WTC11 (cell line): ENCODE results near the gene MTF2. TPM values are rescaled to one million over a fixed set of nuclear protein-coding genes. Genes with fewer than 3 reads are reported as not detected.
A peak's percentile ranks its signal among the peaks of the same experiment; 100 is the strongest.

ENCODE experiments used
- ATAC-seq: fragments of 200-7000 bp; cut with Tn5 transposase; 2 replicates; pipeline ENCODE4 v1.10.0; 2021; ENCODE audit warnings: mild to moderate bottlenecking, moderate library complexity
- CTCF ChIA-PET: fragments of 300-600 bp; sonication (Branson Sonifier 250); formaldehyde crosslinking; loops from one replicate; lab custom pipeline; 2021; ENCODE audit warnings: antibody characterized with exemption; lab: Charles Lee
- POLR2A ChIA-PET: fragments of 350-600 bp; sonication (Branson Sonifier 250); formaldehyde crosslinking; loops from one replicate; lab custom pipeline; 2021; ENCODE audit warnings: antibody characterized with exemption; lab: Charles Lee
- DNase-seq: peaks from one replicate; pipeline ENCODE4 v3.0.0; 2021; ENCODE audit warnings: low spot score
- H3K27ac Mint-ChIP-seq: 2 replicates; pipeline ENCODE4 v1.8.0; 2021; ENCODE audit warnings: mixed read lengths
- H3K27me3 Mint-ChIP-seq: 2 replicates; pipeline ENCODE4 v1.8.0; 2021; ENCODE audit warnings: low read depth, mild to moderate bottlenecking, moderate library complexity, mixed read lengths
- H3K36me3 Mint-ChIP-seq: 2 replicates; pipeline ENCODE4 v1.8.0; 2021; ENCODE audit warnings: mixed read lengths
- H3K4me1 Mint-ChIP-seq: 2 replicates; pipeline ENCODE4 v1.8.0; 2022; ENCODE audit warnings: mixed read lengths
- H3K4me3 Mint-ChIP-seq: 2 replicates; pipeline ENCODE4 v1.8.0; 2021; ENCODE audit warnings: mild to moderate bottlenecking, moderate library complexity, mixed read lengths
- H3K9me3 Mint-ChIP-seq: 2 replicates; pipeline ENCODE4 v1.8.0; 2021; ENCODE audit warnings: mixed read lengths
- ATF1 ChIP-seq: sonication (generic); formaldehyde crosslinking; IDR thresholded peaks from 2 replicates; pipeline ENCODE4 v1.8.1; 2023; ENCODE audit warnings: mild to moderate bottlenecking, moderate library complexity, missing genetic modification reagents
- CREB1 ChIP-seq: sonication (generic); formaldehyde crosslinking; IDR thresholded peaks from 2 replicates; pipeline ENCODE4 v1.8.0; 2023; ENCODE audit warnings: mild to moderate bottlenecking, missing genetic modification reagents
- IRF2 ChIP-seq: sonication (generic); formaldehyde crosslinking; IDR thresholded peaks from 2 replicates; pipeline ENCODE4 v1.8.0; 2022; ENCODE audit warnings: low read depth, missing genetic modification reagents, borderline replicate concordance
- JUN ChIP-seq: sonication (generic); formaldehyde crosslinking; IDR thresholded peaks from 2 replicates; pipeline ENCODE4 v1.8.0; 2023; ENCODE audit warnings: mild to moderate bottlenecking, missing genetic modification reagents
- KAT7 ChIP-seq: sonication (generic); formaldehyde crosslinking; IDR thresholded peaks from 2 replicates; pipeline ENCODE4 v1.8.1; 2023; ENCODE audit warnings: missing genetic modification reagents, mild to moderate bottlenecking, borderline replicate concordance
- MYBL2 ChIP-seq: sonication (generic); formaldehyde crosslinking; IDR thresholded peaks from 2 replicates; pipeline ENCODE4 v1.8.1; 2023; ENCODE audit warnings: mild to moderate bottlenecking, moderate library complexity, missing genetic modification reagents
- NFE2L1 ChIP-seq: sonication (generic); formaldehyde crosslinking; IDR thresholded peaks from 2 replicates; pipeline ENCODE4 v1.8.1; 2023; ENCODE audit warnings: missing genetic modification reagents
- PRRX2 ChIP-seq: fragments of 250-450 bp; sonication (Bioruptor Pico); IDR thresholded peaks from 2 replicates; pipeline ENCODE4 v1.8.0; 2021; ENCODE audit warnings: mild to moderate bottlenecking
- SP1 ChIP-seq: sonication (generic); formaldehyde crosslinking; conservative IDR thresholded peaks from 2 replicates; pipeline ENCODE4 v1.8.1; 2022; ENCODE audit warnings: missing genetic modification reagents
- TCF7 ChIP-seq: sonication (generic); formaldehyde crosslinking; IDR thresholded peaks from 2 replicates; pipeline ENCODE4 v1.8.0; 2022; ENCODE audit warnings: mild to moderate bottlenecking, low read depth, missing genetic modification reagents, moderate library complexity
- TEAD1 ChIP-seq: sonication (generic); formaldehyde crosslinking; IDR thresholded peaks from 2 replicates; pipeline ENCODE4 v1.8.0; 2022; ENCODE audit warnings: mild to moderate bottlenecking, missing genetic modification reagents
- ZNF396 ChIP-seq: fragments of 250-450 bp; sonication (Bioruptor Pico); IDR thresholded peaks from 2 replicates; pipeline ENCODE4 v1.8.0; 2021; ENCODE audit warnings: mild to moderate bottlenecking, moderate library complexity, borderline replicate concordance
- total RNA-seq: library from RNA; stranded (reverse); gene quantifications from 3 replicates; pipeline ENCODE4 v1.2.3, GENCODE V29; 2021
- TF ChIP-seq, protein P1 (sequence below): sonication (generic); formaldehyde crosslinking; IDR thresholded peaks from 2 replicates; pipeline ENCODE4 v1.8.1; 2022; ENCODE audit warnings: low read depth, missing genetic modification reagents, borderline replicate concordance
- TF ChIP-seq, protein P2 (sequence below): fragments of 250-450 bp; sonication (Bioruptor Pico); IDR thresholded peaks from 2 replicates; pipeline ENCODE4 v1.9.0; 2021; ENCODE audit warnings: mild to moderate bottlenecking
- TF ChIP-seq, protein P3 (sequence below): fragments of 200-600 bp; IDR thresholded peaks from 2 replicates; pipeline ENCODE4 v1.8.0; 2022; ENCODE audit warnings: antibody characterized with exemption
- TF ChIP-seq, protein P4 (sequence below): fragments of 250-450 bp; sonication (Bioruptor Pico); IDR thresholded peaks from 2 replicates; pipeline ENCODE4 v1.9.0; 2021; ENCODE audit warnings: mild to moderate bottlenecking, borderline replicate concordance
- TF ChIP-seq, protein P5 (sequence below): sonication (generic); formaldehyde crosslinking; IDR thresholded peaks from 2 replicates; pipeline ENCODE4 v1.8.0; 2022; ENCODE audit warnings: mild to moderate bottlenecking, missing genetic modification reagents
- TF ChIP-seq, protein P6 (sequence below): sonication (generic); formaldehyde crosslinking; IDR thresholded peaks from 2 replicates; pipeline ENCODE4 v1.8.1; 2023; ENCODE audit warnings: mild to moderate bottlenecking, missing genetic modification reagents, moderate library complexity

Gene MTF2
- total RNA-seq, 1 experiment from 2014 or later = 111 TPM

DNA sequence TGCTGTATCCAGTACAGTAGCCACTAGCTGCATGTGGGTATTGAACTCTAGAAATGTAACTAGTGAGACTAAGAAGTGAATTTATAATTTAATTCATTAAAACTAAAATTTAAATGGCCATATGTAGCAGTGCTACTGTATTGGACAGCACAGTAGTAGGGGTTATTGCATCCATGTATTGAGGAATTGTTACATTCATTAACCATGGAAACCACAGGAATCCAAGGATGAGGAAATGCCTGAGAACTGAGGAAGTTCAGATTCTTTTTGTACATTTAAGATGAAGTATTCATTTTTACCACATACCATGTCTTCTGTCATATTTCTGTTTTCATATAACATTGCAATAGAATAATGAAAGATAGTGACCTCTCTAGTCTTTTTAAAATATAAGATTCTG, 2.6 kb downstream of the MTF2 start:
- H3K4me1 Mint-ChIP-seq = peaks cover 29% of the 10 kb centered on the region
- POLR2A ChIA-PET = no interaction called here
- no peaks in the 10 kb centered on the region for H3K27me3 Mint-ChIP-seq
- ATAC-seq = no peak
- no peak for DNase-seq
- H3K9me3 Mint-ChIP-seq = peaks cover 15% of the 10 kb centered on the region
- no peak overlapping the region for H3K27ac Mint-ChIP-seq
- TF ChIP-seq, protein P1, sequence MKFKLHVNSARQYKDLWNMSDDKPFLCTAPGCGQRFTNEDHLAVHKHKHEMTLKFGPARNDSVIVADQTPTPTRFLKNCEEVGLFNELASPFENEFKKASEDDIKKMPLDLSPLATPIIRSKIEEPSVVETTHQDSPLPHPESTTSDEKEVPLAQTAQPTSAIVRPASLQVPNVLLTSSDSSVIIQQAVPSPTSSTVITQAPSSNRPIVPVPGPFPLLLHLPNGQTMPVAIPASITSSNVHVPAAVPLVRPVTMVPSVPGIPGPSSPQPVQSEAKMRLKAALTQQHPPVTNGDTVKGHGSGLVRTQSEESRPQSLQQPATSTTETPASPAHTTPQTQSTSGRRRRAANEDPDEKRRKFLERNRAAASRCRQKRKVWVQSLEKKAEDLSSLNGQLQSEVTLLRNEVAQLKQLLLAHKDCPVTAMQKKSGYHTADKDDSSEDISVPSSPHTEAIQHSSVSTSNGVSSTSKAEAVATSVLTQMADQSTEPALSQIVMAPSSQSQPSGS (CRISPR knock-in tag) = no peak
- TF ChIP-seq MYBL2 (CRISPR knock-in tag) = no peak
- no peak for TF ChIP-seq NFE2L1 (CRISPR knock-in tag)
- TF ChIP-seq, protein P2, sequence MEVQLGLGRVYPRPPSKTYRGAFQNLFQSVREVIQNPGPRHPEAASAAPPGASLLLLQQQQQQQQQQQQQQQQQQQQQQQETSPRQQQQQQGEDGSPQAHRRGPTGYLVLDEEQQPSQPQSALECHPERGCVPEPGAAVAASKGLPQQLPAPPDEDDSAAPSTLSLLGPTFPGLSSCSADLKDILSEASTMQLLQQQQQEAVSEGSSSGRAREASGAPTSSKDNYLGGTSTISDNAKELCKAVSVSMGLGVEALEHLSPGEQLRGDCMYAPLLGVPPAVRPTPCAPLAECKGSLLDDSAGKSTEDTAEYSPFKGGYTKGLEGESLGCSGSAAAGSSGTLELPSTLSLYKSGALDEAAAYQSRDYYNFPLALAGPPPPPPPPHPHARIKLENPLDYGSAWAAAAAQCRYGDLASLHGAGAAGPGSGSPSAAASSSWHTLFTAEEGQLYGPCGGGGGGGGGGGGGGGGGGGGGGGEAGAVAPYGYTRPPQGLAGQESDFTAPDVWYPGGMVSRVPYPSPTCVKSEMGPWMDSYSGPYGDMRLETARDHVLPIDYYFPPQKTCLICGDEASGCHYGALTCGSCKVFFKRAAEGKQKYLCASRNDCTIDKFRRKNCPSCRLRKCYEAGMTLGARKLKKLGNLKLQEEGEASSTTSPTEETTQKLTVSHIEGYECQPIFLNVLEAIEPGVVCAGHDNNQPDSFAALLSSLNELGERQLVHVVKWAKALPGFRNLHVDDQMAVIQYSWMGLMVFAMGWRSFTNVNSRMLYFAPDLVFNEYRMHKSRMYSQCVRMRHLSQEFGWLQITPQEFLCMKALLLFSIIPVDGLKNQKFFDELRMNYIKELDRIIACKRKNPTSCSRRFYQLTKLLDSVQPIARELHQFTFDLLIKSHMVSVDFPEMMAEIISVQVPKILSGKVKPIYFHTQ (CRISPR knock-in tag) = no peak
- TF ChIP-seq, protein P3, sequence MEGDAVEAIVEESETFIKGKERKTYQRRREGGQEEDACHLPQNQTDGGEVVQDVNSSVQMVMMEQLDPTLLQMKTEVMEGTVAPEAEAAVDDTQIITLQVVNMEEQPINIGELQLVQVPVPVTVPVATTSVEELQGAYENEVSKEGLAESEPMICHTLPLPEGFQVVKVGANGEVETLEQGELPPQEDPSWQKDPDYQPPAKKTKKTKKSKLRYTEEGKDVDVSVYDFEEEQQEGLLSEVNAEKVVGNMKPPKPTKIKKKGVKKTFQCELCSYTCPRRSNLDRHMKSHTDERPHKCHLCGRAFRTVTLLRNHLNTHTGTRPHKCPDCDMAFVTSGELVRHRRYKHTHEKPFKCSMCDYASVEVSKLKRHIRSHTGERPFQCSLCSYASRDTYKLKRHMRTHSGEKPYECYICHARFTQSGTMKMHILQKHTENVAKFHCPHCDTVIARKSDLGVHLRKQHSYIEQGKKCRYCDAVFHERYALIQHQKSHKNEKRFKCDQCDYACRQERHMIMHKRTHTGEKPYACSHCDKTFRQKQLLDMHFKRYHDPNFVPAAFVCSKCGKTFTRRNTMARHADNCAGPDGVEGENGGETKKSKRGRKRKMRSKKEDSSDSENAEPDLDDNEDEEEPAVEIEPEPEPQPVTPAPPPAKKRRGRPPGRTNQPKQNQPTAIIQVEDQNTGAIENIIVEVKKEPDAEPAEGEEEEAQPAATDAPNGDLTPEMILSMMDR = no peak
- no peak for TF ChIP-seq JUN (CRISPR knock-in tag)
- no peak for TF ChIP-seq CREB1 (CRISPR knock-in tag)
- TF ChIP-seq TCF7 (CRISPR knock-in tag) = no peak
- TF ChIP-seq KAT7 (CRISPR knock-in tag) = no peak
- TF ChIP-seq ATF1 (CRISPR knock-in tag) = no peak
- TF ChIP-seq TEAD1 = no peak
- TF ChIP-seq, protein P4, sequence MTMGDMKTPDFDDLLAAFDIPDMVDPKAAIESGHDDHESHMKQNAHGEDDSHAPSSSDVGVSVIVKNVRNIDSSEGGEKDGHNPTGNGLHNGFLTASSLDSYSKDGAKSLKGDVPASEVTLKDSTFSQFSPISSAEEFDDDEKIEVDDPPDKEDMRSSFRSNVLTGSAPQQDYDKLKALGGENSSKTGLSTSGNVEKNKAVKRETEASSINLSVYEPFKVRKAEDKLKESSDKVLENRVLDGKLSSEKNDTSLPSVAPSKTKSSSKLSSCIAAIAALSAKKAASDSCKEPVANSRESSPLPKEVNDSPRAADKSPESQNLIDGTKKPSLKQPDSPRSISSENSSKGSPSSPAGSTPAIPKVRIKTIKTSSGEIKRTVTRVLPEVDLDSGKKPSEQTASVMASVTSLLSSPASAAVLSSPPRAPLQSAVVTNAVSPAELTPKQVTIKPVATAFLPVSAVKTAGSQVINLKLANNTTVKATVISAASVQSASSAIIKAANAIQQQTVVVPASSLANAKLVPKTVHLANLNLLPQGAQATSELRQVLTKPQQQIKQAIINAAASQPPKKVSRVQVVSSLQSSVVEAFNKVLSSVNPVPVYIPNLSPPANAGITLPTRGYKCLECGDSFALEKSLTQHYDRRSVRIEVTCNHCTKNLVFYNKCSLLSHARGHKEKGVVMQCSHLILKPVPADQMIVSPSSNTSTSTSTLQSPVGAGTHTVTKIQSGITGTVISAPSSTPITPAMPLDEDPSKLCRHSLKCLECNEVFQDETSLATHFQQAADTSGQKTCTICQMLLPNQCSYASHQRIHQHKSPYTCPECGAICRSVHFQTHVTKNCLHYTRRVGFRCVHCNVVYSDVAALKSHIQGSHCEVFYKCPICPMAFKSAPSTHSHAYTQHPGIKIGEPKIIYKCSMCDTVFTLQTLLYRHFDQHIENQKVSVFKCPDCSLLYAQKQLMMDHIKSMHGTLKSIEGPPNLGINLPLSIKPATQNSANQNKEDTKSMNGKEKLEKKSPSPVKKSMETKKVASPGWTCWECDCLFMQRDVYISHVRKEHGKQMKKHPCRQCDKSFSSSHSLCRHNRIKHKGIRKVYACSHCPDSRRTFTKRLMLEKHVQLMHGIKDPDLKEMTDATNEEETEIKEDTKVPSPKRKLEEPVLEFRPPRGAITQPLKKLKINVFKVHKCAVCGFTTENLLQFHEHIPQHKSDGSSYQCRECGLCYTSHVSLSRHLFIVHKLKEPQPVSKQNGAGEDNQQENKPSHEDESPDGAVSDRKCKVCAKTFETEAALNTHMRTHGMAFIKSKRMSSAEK = no peak
- TF ChIP-seq, protein P5, sequence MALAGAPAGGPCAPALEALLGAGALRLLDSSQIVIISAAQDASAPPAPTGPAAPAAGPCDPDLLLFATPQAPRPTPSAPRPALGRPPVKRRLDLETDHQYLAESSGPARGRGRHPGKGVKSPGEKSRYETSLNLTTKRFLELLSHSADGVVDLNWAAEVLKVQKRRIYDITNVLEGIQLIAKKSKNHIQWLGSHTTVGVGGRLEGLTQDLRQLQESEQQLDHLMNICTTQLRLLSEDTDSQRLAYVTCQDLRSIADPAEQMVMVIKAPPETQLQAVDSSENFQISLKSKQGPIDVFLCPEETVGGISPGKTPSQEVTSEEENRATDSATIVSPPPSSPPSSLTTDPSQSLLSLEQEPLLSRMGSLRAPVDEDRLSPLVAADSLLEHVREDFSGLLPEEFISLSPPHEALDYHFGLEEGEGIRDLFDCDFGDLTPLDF (CRISPR knock-in tag) = no peak
- no peak for TF ChIP-seq PRRX2 (CRISPR knock-in tag)
- no peak for TF ChIP-seq SP1 (CRISPR knock-in tag)
- no peak for TF ChIP-seq ZNF396 (CRISPR knock-in tag)
- TF ChIP-seq, protein P6, sequence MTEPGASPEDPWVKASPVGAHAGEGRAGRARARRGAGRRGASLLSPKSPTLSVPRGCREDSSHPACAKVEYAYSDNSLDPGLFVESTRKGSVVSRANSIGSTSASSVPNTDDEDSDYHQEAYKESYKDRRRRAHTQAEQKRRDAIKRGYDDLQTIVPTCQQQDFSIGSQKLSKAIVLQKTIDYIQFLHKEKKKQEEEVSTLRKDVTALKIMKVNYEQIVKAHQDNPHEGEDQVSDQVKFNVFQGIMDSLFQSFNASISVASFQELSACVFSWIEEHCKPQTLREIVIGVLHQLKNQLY (CRISPR knock-in tag) = no peak
- TF ChIP-seq IRF2 (CRISPR knock-in tag) = no peak
- TF ChIP-seq, all 79 proteins: peak for 0
- CTCF ChIA-PET = no interaction called here
- Mint-ChIP-seq H3K4me3 (peak overlapping the region; percentile 98), H3K36me3 (peaks cover 52% of the 10 kb centered on the region)
